ENCODE data around the gene GAPT.

DNA sequence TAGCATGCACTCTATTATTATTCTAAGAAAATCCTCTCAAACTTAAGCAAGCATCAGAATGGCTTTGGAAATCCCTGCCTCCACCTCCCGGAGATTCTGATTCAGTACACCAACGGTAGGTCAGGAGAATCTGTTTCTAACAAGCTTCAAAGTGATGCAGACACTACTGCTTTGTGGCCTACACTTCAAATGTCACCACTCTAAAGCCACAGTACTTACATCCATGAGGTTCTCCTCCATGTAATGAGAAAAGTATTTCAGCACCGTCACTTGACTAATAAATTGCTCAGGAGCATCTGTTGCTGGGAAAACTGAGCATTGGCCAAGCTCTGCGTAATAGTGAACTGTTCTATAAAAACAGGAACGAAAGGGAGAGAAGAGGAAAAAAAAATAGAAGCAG lies 36.2 kb upstream of the GAPT start:
- no peak for TF ChIP-seq ZNF785 (tag by site-specific recombination; IDR thresholded peaks at IDR 0.05)
- no peak for TF ChIP-seq ZNF777 (tag by site-specific recombination; IDR thresholded peaks at IDR 0.05; ENCODE audit: borderline replicate concordance)
- TF ChIP-seq, protein P1, sequence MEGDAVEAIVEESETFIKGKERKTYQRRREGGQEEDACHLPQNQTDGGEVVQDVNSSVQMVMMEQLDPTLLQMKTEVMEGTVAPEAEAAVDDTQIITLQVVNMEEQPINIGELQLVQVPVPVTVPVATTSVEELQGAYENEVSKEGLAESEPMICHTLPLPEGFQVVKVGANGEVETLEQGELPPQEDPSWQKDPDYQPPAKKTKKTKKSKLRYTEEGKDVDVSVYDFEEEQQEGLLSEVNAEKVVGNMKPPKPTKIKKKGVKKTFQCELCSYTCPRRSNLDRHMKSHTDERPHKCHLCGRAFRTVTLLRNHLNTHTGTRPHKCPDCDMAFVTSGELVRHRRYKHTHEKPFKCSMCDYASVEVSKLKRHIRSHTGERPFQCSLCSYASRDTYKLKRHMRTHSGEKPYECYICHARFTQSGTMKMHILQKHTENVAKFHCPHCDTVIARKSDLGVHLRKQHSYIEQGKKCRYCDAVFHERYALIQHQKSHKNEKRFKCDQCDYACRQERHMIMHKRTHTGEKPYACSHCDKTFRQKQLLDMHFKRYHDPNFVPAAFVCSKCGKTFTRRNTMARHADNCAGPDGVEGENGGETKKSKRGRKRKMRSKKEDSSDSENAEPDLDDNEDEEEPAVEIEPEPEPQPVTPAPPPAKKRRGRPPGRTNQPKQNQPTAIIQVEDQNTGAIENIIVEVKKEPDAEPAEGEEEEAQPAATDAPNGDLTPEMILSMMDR (tag by site-specific recombination; IDR thresholded peaks at IDR 0.05), result no peak

Measured in HEK293 (cell line).